ENCODE data around the gene INTS11. TPM values are rescaled to one million over a fixed set of nuclear protein-coding genes. Genes with fewer than 3 reads are reported as not detected.

Gene INTS11
- total and polyA plus RNA-seq, 2 of the 13 experiments (the other 11 are each of a cell fraction or from before 2014, with no cell fraction given) = 52.8 to 94.8 TPM

DNA sequence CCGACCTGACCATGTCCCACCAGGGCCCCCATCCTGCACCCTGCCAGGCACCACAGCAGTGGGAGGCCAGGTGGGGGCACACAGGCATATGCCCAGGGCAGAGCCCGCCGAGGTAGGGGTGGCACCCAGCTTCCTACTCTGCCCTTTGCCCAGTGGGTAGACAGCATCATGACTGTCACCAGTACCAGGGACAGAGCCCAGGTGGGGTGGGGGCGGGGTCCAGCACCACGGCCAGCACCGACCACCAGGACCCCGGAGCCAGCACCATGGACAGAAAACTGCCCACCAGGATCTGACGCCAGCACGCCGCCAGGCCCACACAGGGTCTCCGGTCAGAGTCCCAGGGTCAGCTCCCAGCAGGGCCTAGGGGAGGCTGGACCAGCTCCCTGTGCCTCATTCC is 10.4 kb upstream of the INTS11 start (continued):
- TF ChIP-seq ZNF572 (CRISPR knock-in tag; IDR thresholded peaks at IDR 0.05) = no peak
- no peak for TF ChIP-seq SMARCE1 (IDR thresholded peaks at IDR 0.05; ENCODE audit: borderline replicate concordance)
- TF ChIP-seq SNAPC2 (CRISPR knock-in tag; IDR thresholded peaks at IDR 0.05) = no peak
- TF ChIP-seq, protein P1, sequence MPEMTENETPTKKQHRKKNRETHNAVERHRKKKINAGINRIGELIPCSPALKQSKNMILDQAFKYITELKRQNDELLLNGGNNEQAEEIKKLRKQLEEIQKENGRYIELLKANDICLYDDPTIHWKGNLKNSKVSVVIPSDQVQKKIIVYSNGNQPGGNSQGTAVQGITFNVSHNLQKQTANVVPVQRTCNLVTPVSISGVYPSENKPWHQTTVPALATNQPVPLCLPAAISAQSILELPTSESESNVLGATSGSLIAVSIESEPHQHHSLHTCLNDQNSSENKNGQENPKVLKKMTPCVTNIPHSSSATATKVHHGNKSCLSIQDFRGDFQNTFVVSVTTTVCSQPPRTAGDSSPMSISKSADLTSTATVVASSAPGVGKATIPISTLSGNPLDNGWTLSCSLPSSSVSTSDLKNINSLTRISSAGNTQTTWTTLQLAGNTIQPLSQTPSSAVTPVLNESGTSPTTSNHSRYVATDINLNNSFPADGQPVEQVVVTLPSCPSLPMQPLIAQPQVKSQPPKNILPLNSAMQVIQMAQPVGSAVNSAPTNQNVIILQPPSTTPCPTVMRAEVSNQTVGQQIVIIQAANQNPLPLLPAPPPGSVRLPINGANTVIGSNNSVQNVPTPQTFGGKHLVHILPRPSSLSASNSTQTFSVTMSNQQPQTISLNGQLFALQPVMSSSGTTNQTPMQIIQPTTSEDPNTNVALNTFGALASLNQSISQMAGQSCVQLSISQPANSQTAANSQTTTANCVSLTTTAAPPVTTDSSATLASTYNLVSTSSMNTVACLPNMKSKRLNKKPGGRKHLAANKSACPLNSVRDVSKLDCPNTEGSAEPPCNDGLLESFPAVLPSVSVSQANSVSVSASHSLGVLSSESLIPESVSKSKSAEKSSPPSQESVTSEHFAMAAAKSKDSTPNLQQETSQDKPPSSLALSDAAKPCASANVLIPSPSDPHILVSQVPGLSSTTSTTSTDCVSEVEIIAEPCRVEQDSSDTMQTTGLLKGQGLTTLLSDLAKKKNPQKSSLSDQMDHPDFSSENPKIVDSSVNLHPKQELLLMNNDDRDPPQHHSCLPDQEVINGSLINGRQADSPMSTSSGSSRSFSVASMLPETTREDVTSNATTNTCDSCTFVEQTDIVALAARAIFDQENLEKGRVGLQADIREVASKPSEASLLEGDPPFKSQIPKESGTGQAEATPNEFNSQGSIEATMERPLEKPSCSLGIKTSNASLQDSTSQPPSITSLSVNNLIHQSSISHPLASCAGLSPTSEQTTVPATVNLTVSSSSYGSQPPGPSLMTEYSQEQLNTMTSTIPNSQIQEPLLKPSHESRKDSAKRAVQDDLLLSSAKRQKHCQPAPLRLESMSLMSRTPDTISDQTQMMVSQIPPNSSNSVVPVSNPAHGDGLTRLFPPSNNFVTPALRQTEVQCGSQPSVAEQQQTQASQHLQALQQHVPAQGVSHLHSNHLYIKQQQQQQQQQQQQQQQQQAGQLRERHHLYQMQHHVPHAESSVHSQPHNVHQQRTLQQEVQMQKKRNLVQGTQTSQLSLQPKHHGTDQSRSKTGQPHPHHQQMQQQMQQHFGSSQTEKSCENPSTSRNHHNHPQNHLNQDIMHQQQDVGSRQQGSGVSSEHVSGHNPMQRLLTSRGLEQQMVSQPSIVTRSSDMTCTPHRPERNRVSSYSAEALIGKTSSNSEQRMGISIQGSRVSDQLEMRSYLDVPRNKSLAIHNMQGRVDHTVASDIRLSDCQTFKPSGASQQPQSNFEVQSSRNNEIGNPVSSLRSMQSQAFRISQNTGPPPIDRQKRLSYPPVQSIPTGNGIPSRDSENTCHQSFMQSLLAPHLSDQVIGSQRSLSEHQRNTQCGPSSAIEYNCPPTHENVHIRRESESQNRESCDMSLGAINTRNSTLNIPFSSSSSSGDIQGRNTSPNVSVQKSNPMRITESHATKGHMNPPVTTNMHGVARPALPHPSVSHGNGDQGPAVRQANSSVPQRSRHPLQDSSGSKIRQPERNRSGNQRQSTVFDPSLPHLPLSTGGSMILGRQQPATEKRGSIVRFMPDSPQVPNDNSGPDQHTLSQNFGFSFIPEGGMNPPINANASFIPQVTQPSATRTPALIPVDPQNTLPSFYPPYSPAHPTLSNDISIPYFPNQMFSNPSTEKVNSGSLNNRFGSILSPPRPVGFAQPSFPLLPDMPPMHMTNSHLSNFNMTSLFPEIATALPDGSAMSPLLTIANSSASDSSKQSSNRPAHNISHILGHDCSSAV (CRISPR knock-in tag; IDR thresholded peaks at IDR 0.05; ENCODE audit: borderline replicate concordance) = no peak
- no peak for TF ChIP-seq NBN (conservative IDR thresholded peaks at IDR 0.05)
- TF ChIP-seq TEAD2 (CRISPR knock-in tag; IDR thresholded peaks at IDR 0.05) = 0 out of 2 replicates have a peak, but pooled peaks have one; percentile 44
- TF ChIP-seq ZNF510 (CRISPR knock-in tag; IDR thresholded peaks at IDR 0.05; ENCODE audit: low read depth) = no peak
- peak; percentile 53; the same call in 1 of the 2 replicates for TF ChIP-seq HOXA9 (CRISPR knock-in tag; IDR thresholded peaks at IDR 0.05; ENCODE audit: borderline replicate concordance)
- TF ChIP-seq, protein P2, sequence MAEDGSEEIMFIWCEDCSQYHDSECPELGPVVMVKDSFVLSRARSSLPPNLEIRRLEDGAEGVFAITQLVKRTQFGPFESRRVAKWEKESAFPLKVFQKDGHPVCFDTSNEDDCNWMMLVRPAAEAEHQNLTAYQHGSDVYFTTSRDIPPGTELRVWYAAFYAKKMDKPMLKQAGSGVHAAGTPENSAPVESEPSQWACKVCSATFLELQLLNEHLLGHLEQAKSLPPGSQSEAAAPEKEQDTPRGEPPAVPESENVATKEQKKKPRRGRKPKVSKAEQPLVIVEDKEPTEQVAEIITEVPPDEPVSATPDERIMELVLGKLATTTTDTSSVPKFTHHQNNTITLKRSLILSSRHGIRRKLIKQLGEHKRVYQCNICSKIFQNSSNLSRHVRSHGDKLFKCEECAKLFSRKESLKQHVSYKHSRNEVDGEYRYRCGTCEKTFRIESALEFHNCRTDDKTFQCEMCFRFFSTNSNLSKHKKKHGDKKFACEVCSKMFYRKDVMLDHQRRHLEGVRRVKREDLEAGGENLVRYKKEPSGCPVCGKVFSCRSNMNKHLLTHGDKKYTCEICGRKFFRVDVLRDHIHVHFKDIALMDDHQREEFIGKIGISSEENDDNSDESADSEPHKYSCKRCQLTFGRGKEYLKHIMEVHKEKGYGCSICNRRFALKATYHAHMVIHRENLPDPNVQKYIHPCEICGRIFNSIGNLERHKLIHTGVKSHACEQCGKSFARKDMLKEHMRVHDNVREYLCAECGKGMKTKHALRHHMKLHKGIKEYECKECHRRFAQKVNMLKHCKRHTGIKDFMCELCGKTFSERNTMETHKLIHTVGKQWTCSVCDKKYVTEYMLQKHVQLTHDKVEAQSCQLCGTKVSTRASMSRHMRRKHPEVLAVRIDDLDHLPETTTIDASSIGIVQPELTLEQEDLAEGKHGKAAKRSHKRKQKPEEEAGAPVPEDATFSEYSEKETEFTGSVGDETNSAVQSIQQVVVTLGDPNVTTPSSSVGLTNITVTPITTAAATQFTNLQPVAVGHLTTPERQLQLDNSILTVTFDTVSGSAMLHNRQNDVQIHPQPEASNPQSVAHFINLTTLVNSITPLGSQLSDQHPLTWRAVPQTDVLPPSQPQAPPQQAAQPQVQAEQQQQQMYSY (CRISPR knock-in tag; IDR thresholded peaks at IDR 0.05) = no peak
- no peak for TF ChIP-seq ETV5 (CRISPR knock-in tag; IDR thresholded peaks at IDR 0.05; ENCODE audit: borderline replicate concordance)
- no peak for TF ChIP-seq JARID2 (CRISPR knock-in tag; IDR thresholded peaks at IDR 0.05; ENCODE audit: insufficient replicate concordance)
- no peak for TF ChIP-seq TCF7L2 (IDR thresholded peaks at IDR 0.05; ENCODE audit: low read depth, low read length)
- TF ChIP-seq XRCC5 (optimal IDR thresholded peaks at IDR 0.05; ENCODE audit: low read length) = no peak
- no peak for TF ChIP-seq PAWR (CRISPR knock-in tag; IDR thresholded peaks at IDR 0.05; ENCODE audit: borderline replicate concordance)
- TF ChIP-seq, protein P3, sequence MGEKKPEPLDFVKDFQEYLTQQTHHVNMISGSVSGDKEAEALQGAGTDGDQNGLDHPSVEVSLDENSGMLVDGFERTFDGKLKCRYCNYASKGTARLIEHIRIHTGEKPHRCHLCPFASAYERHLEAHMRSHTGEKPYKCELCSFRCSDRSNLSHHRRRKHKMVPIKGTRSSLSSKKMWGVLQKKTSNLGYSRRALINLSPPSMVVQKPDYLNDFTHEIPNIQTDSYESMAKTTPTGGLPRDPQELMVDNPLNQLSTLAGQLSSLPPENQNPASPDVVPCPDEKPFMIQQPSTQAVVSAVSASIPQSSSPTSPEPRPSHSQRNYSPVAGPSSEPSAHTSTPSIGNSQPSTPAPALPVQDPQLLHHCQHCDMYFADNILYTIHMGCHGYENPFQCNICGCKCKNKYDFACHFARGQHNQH (CRISPR knock-in tag; IDR thresholded peaks at IDR 0.05) = no peak
- no peak for TF ChIP-seq ZSCAN29 (CRISPR knock-in tag; conservative IDR thresholded peaks at IDR 0.05)
- no peak for TF ChIP-seq DMAP1 (CRISPR knock-in tag; IDR thresholded peaks at IDR 0.05)
- TF ChIP-seq, protein P4, sequence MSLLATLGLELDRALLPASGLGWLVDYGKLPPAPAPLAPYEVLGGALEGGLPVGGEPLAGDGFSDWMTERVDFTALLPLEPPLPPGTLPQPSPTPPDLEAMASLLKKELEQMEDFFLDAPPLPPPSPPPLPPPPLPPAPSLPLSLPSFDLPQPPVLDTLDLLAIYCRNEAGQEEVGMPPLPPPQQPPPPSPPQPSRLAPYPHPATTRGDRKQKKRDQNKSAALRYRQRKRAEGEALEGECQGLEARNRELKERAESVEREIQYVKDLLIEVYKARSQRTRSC (CRISPR knock-in tag; IDR thresholded peaks at IDR 0.05; ENCODE audit: low read depth) = no peak
